NCI-H1436 (cell line): ENCODE measurements around the gene LHX4.

Experiments used
- DNase-seq: peaks from one replicate; lab custom pipeline; 2025; lab: John Stamatoyannopoulos, UW

Gene LHX4

DNA sequence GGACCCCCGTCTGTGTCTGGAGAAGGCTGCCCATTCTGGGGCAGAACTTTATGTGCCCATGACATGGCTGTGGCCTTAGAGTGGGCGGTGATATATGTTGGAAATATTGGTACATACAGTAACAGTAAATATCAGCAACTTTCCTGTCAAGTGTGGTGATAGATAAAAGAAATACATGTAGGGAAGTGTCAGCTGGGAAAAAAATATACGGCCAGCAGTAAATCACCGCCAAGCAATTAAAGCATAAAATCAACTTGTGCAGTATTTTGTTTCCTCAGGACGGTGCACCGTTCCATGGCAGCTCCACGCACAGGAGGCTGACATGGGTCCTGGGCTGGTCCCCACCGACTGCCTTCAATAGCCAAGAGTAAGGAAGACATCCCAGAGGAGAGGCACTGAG lies 27.4 kb downstream of the LHX4 start:
- DNase-seq, result no peak

DNA sequence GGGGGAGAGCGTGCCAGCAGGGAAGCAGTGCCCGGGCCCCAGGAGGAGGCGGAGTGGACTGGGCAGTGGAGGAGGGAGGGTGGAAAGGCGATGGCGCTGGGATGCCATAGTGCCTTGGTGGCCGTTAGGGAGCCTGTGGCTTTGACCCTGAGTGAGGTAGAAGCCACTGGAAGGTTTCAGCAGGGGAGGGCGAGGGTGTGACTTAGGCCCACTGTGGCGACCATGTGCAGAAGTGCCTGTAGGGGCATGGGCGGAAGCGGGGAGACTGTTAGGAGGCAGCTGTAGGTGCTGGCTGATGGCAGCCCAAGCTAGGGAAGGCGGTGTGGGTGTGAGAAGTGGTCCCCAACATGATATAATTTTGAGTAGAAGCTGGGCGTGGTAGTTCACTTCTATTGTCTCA lies 28.2 kb downstream of the LHX4 start:
- DNase-seq, result no peak

DNA sequence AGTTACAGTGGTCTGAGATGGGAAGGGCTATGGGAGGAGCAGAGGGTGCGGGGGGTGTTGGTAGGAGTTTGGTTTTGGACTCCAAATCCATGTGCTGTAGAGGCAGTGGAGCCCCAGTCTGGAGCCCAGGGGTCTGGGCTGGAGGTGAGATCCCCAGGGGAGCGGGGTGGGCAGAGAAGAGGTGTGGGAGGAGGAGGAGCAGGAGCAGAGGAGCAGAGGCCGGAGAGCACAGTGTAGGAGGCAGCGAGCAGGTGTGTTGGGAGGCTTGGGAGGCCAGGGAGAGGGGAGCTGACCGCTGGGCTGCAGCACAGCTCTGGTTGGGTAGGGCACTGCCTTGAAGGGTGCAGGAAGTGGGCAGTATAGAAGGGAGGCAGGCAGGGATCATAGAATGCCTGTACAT lies 28.9 kb downstream of the LHX4 start:
- no peak for DNase-seq

DNA sequence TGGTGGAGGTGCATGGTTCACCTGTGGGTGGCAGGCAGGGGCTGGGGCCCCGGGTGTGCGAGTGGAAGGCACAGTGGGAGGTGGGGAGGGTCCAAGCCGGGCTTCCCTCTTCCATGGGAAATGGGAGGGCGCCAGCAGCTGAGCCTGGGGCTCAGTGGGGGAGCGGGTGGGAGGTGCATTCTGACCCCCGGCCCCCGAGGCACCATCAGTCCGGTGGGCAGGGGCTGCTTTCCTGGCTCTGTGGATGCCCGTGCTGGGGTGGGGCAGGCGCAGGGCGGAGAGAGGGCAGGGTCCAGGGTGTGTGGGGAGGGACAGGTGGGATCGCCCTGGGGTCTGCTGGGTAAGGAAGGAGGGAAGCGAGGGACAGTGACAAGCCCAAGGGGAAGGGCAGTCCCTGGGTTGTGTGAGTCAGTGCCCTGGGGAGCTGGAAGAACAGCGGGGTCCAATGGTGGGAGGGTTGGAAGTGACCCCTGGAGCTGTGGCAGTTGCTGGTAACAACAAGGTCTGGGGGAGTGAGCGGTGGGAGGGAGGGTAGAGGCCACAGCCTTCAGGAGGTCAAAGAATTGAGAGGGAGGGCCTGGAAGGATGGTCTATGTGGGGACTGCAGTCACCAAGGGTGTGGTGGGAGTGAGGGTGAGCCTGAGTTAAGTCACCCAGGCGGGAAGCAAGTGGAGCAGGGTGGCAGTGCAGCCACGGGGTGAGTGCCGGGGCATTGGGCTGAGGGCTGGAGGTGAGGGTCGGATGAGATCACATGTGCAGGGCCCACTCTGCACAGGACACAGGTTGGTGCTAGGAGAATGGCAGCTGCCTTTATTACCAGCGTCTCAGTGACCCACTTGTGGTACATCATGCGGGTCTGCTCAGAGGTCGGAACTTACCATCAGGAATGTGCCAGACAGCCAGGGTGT lies 29.6 kb downstream of the LHX4 start:
- no peak for DNase-seq

DNA sequence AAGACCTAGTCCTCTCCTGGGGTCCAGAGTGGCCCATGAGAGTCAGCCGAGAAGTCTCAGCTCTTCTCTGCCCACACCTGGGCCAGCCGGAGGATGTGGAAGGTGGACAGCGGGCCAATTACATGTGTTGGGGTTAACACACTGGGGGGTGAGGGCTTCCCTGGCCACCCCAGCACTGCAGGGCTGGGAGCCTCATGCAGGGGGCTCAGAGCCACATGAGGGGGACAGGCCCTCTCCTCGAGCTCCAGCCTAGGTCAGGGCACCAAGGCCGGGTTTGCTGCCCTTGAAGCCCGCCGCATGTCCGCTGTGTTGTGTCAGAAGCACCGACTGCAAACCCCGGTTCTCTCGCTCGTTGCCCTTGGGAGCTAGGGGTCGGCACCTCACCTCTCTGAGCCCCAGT lies 30.5 kb downstream of the LHX4 start:
- DNase-seq, result no peak

DNA sequence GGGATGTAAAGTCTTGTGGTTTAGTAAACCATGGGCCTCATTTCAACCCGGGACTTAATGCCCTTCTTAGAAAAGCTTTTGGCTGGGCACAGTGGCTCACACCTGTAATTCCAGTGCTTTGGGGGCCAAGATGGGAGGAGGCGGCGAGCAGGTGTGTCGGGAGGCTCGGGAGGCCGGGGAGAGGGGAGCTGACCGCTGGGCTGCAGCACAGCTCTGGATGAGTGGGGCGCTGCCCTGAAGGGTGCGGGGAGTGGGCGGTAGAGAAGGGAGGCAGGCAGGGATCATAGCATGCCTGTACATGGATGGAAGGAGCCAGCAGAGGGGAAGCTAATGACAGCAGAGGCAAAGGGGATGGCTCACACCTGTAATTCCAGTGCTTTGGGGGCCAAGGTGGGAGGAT lies 31.0 kb downstream of the LHX4 start:
- no peak for DNase-seq

DNA sequence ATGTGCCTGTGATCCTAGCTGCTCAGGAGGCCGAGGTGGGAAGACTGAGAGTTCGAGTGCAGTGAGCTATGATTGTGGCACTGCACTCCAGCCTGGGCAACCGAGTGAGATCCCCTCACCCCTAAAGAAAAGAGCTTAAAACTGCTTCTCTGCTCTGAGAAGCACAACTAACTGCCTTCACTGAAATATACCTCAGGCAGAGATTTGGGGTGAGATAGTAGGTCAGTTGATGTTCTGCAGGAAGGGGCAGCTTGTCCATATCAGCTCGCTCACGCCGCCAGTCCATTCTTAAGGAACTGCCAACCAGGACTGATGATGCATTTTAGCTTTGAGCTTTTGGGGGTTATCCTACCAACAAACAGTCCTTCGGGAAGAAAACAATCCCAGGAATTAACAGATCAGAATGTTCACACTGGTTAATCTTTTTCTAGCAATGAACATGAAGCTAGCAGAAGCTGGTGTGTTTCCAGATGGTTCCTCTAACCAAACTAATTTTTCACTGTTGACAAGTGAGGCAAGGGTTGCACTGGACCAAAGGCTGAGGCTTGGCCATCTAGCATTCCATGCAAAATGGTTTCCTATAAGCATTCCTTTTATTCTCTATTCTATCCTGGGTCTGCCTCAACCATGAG lies 31.6 kb downstream of the LHX4 start:
- DNase-seq, result no peak

DNA sequence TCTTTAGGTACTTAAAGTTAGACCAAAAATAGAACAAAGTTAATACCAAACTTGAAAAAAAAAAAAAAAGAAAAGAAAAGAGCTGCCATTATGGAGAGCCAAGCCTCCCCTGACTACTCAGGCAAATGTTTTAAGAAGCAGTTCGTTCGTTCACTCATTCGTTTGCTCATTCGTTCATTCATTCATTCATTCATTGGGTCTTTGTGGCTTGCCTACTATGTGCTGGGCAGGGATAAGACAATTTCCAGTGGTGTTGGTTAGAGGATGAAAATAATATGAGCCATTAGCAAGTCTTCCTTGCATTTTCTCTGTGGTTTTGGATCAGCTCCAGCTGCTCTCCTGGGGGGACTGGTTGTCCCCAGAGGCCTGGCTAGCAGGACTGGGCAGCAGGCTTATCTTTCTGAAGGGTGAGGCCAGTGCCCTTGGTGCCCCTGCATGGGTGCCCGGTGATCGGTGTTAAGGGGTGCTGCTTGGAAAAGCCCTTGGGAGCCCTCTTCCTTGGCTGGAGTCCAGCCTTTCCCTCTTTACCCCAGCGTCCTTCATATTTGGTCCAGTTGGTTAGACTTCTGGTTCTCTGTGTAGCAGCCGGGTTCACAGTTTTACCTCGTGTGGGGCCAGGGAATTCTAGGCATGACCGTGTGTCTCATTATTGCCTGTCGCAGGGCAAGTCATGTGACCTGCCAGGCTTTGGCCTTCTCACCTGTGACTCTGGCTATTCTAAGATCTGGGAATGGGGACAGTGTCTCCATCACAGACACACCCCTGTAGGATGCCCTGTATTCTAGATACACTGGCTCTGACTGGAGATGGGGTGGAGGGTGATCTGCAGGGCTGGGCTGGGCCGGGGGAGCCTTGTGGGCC lies 32.8 kb downstream of the LHX4 start:
- no peak for DNase-seq

DNA sequence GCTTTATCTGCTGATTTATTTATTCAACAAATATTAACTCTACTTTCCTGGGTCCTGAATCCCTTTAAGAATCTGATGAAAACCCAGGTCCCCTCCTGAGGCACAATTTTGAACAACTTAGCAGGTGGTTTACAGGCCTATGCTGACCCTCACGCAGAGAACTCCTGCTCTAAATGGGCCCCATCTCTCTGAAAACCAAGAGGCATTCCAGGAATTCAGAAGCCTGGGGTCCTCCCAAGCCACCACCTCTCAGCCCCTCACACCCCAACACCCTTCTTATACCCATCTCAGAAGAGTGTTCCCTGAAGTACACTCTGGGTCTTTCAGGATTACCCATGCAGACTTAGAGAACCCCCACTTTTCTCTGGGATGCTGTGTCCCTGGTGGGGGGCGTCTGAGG lies 34.5 kb downstream of the LHX4 start:
- DNase-seq, result no peak

DNA sequence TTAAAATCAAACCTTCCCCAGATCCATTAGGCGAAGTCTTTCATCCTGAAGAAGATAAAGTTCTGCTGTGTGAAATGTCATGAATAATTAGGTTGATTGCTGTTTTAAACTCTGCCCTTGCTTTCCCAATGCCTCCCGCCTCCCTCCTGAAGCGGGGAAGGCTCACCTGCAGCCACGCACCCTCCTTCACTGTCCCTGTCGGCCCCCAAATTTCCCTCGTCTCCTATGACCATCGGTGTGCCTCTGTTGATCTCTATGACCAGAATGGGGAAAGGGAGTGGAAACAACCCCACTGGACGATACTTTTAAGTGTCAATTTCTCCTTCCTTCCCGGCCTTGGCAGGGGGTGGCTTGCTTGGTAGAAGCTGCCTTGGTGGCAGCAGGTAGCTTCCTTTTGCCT lies 35.1 kb downstream of the LHX4 start:
- no peak for DNase-seq

DNA sequence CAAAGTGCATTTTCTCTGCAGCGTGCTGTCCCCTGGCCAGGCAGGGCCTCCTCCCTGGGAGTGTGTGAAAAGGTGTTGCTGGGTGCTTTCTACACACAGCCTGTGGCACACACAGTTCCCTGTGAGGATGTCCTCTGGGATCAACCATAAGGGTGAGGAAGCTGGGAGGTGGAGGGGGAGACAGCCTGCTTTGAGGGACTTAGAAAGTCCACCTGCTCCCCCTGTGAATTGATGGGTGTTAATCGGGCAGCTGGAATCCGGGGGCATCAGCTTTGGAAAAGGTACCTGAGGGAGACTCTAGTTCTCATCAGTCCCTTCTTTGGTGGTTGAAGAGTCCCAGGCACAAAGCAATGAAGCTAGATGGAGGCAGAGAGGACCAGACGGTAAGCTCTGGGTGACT lies 35.8 kb downstream of the LHX4 start:
- no peak for DNase-seq

DNA sequence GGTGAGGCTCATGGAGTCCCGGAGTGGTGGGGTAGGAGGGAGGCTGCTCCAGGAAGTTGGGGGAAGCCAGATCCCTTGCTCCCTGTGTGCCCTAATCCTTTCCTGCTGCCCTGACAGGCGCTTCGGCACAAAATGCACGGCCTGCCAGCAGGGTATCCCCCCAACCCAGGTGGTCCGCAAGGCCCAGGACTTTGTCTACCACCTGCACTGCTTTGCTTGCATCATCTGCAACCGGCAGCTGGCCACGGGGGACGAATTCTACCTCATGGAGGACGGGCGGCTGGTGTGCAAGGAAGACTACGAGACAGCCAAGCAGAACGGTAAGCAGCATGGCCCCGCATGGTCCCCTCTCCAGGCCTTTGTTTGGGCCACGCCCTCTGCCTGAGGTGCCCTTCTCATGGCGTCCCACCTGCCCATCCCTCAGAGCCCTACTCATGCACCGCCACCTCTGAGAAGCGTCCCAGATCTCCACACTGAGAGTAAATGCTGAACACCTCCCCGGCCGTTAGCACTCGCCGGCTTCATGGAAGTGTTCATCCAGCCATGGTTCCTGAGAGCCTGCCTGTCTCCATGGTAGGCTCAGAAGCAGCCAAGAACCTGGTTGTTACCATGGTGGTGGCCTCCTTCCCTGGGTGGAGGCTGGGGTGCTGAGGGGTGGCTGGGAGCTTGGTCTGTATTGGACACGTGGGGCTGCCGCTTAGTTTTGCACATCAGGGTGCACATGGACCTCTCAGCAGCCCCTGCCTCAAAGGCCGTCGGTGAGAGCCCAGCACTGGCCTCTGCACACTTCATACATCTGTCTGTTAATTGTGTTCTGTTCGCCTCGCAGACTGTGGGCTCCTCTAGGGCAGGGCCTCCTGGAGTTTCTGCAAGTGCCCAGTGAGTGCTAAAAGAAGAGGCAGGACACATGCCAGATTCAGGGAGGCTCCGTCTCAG lies 36.5 kb downstream of the LHX4 start:
- no peak for DNase-seq

DNA sequence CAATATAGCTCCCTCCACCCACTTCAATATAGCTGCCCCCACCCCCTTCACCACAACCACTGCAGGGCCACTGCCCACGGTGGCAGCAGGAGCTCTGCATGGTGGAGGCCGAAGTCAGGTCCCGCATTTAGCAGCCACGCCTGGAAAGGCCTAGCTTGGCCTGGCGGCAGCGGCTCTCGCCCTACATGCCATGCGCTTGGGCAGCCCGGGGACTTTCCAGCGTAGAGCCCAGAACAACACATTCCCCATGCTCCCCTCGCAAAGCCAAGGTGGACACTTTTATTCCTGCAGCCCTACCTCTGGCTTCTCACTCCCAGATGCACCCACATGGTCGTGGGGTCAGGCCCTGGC lies 37.1 kb downstream of the LHX4 start:
- DNase-seq, result no peak

DNA sequence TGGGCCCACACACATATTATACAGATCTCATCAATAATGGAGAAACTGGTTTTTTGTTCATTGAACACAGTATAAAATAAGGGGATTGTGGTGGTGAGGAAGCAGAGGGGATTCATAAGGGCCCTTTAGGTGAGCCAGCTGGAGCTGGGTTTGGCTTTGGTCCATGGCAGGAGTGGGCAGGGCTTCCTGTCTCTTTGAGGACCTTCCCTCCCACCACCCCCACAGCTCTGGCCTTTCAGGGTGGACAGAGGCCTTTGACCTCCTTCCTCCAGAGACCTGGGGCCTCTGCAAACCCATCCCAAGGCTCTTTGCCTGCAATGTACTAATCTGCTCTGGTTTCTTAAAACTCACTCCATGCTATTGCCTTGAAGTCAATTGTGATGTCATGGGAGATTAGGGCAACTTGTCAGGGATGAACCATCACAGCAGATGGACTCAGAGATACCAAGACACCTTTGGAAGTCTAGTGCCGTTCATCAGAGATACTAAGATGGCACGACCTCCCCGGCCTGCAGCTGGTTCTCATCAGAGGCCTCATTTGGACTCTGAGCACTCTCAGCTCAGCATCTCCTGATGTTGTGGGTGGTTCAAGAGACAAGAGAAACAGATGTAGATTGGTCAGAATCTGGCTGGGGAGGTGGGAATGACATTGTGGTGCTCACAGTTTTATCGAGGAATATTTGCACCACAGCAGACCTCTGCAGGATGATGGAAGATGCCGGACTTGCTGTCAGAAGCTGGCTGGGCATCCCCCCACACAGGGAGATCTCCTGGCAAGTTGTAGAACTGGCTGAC lies 37.9 kb downstream of the LHX4 start:
- no peak for DNase-seq

DNA sequence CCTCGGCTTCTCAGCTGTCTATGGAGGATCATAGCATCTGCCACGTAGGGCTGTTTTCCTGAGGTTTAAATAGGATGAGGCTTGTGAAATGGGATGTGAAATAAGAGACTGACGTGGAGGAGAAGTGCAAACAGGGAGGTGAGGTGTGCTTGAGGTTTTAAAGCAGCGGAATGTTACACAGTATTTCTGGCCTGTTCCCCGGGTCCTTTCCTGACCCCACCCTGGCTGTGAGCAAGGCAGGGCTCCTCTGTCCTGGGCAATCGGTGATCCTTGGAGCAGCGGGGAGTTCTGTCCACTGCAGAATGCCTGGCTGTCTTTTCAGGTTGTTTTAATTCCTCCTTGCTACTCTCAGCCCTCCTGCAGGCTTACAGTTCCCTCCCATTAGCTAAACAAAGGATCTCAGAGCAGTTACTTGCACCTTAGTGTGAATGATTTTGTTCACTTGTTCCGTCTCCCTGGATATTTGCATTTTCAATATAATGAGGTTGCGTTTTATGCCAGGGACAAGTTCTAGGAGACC lies 38.6 kb downstream of the LHX4 start:
- no peak for DNase-seq

DNA sequence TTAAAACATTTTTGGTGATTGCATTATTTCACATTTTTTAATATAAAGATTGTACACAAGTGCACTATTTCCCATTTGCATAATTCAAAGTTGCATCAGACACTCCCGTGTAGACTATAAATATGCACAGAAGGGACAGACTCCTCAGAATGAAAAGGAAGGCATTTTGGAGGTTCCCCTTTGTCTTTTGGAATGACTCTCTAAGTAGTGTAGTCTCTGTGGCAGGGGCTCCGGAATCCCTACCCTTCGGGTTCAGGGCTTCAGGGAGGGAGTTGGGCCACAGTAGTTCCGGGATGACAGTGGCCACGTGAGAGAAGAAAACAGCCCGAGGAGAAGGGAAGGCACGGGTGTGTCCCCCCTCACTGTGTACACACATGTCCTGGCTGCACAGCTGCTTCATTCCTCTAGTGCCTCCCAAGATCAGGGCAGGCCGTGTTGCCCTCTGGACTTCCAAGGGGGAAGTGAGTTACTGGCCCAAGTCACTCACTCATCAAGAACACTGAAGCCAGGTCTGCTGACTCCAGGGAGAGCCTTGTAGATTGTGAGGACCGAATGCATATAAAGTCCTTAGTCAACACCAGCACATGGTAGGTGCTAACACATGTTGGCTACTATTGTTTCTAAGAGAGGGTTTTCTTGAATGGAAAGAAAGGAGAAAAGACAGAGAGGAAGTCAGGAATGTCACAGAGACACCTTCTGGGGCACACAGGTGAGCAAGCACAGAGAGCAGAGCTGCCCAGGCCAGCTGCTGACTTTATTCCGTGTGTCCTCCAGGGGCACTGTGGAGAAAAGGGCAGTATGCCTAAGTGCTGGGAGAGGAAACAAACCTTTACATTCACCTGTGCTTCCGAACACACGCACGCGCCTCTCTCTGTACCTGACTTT lies 39.8 kb downstream of the LHX4 start:
- no peak for DNase-seq

DNA sequence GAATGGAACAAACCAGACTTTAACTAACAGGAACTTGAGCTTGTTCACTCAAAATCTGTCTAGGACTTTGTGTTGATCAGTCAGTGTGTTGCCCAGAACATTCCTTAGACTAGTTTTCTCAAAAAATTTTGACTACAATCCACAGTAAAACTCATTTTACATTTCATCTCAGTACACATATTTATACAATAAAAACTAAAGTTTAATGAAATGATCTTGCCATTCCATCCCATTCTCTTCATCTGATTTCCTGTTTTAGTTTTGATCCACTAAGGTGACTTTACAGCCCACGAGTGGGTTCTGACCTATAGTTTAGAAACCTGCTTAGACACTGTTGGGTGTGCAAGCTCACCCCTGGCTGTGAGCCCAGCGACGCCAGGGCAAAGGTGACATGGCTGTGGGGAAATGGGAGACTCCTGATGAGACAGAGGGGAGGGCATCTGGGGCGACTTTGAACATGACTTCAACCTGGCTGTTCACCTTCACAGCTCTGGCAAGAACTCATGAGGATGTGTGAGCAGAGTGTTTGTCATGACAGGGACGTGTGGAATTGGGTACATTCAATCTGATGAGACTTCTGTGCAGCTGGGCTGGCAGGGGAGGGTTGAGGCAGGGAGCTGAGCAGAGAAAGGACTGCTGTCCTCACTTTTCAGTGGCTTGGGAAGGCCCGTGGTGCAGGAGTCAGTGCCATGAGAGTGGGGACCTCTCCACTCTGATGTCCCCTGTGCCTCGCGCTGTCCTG lies 40.6 kb downstream of the LHX4 start:
- no peak for DNase-seq

DNA sequence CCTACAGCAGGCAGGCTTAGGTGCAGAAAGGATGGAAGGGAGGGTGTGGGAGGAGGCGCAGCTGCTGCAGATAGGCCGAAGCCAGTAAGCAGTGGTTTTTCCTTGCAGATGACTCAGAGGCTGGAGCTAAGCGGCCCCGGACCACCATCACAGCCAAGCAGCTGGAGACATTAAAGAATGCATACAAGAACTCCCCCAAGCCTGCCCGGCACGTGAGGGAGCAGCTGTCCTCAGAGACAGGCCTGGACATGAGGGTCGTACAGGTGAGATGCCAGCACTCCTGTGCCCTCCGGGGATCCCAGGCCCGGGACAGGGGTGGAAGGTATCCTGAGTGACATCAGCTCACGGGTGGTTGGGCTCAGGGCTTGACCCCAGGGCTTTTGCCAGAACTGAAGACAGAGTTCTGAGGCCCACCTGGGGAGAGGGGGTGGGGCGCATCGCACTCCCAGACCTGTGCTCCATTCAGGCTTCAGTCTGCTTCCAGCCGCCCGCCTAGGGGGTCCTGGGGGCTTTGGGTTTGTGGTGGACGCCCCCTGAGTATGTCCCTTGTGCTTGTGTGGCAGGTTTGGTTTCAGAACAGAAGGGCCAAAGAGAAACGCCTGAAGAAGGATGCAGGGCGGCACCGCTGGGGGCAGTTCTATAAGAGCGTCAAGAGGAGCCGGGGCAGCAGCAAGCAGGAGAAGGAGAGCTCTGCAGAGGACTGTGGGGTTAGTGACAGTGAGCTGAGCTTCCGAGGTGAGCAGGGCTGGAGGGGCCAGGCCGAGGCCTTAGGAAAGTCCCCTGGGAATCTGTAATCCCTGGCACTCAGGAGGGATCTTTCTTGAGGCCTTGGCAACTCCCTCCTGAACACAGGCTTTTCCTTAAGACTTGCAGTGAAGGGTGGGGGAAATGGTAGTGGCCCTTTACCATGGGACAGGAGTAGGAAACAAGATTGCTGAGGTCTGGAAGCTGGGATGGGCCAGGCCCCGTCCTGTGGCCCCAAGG lies 41.5 kb downstream of the LHX4 start:
- no peak for DNase-seq
